ENCODE data around the gene IZUMO4.

Gene IZUMO4

DNA sequence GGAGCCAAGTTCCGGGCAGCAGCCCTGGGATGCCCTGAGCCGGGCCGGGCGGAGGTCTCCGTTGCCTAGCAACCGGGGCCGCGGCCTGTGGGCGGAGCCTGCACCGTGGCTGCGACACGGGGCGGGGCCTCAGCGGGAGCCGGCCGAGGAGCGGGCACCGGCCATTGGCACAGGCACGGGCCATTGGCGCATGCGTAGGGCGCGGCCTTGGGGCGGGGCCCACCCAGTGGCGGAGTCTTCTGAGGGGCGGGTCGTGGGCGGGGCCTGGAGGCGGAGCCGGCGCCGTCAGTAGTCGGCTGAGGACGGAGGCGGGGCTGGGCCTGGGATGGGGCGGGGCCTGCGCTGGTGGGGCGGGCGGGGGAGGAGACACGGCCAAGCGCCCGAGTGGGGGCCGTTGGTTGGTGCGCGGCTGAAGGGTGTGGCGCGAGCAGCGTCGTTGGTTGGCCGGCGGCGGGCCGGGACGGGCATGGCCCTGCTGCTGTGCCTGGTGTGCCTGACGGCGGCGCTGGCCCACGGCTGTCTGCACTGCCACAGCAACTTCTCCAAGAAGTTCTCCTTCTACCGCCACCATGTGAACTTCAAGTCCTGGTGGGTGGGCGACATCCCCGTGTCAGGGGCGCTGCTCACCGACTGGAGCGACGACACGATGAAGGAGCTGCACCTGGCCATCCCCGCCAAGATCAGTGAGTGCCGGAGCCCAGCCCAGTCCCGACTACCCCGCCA lies at the start of gene IZUMO4:
Gene IZUMO4 (plus strand): TSS at position 436 of the 723 bp plus-strand sequence. CDS start 31 bp downstream, at position 467.
- peak; percentile 91 to 92 for DNase-seq

DNA sequence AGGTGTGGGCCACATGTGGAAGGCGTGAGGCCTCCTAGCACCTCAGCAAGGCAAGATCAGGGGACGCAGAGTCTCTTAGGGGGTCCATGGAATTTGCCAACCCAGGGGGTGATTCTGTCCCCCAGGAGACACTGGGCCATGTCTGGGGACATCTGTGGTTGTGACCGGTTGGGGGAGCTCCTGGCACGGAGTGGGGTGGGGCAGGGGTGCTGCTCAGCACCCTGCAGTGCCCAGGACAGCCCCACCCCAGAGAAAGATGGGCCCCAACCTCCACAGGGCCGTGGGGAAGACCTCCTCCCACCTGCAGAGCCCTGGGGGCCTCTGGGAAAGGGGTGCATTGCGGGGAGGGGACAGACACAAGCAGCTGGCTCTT lies 49.7 kb upstream of the IZUMO4 start:
- DNase-seq, result no peak

GRCh38 chr19:2047449-2048103 lies 49.1 kb upstream of the IZUMO4 start:
- DNase-seq, result no peak

GRCh38 chr19:2048104-2048958 lies 48.4 kb upstream of the IZUMO4 start:
- DNase-seq, result no peak

GRCh38 chr19:2048959-2049740 lies 47.6 kb upstream of the IZUMO4 start:
- no peak for DNase-seq

GRCh38 chr19:2049741-2050348 lies 46.9 kb upstream of the IZUMO4 start:
- peak in 1 of 2 experiments; percentile 61 for DNase-seq

DNA sequence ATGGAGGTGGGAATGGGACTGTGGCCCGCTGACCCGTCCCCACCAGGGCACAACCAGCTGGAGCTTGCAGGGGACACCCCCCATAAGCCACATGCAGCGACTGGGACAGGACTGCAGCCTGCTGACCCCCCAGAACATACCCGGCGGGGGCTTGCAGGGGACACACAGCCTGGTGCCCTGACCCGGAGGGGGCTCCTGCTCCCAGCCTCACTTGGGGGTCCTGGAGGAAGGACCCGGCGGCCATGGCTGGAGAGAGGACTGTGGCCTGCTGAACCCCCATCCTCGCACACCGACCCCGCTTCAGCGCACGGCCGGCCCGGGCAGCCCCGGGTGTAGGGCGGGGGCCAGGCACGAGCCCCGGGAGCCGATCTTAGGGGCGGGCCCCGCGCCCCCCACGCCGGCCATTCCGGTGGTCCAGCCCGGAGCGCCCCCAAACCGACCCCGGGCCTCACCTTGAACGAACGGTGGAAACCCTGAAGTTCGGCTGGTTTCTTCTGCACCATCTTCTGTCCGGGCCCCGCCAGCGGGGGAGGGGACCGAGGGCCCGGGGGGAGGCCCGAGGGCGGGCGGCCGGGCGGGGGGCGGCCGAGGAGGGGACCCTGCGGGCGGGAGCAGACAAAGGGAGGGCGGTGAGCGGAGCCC lies 46.2 kb upstream of the IZUMO4 start:
- DNase-seq, result no peak

GRCh38 chr19:2050991-2051772 lies 45.5 kb upstream of the IZUMO4 start, which contains the start of gene MKNK2:
Gene MKNK2 (minus strand): TSS chr19:2051244. CDS start chr19:2050851, 393 bp downstream.
- DNase-seq, result peak in 1 of 2 experiments; percentile 76

DNA sequence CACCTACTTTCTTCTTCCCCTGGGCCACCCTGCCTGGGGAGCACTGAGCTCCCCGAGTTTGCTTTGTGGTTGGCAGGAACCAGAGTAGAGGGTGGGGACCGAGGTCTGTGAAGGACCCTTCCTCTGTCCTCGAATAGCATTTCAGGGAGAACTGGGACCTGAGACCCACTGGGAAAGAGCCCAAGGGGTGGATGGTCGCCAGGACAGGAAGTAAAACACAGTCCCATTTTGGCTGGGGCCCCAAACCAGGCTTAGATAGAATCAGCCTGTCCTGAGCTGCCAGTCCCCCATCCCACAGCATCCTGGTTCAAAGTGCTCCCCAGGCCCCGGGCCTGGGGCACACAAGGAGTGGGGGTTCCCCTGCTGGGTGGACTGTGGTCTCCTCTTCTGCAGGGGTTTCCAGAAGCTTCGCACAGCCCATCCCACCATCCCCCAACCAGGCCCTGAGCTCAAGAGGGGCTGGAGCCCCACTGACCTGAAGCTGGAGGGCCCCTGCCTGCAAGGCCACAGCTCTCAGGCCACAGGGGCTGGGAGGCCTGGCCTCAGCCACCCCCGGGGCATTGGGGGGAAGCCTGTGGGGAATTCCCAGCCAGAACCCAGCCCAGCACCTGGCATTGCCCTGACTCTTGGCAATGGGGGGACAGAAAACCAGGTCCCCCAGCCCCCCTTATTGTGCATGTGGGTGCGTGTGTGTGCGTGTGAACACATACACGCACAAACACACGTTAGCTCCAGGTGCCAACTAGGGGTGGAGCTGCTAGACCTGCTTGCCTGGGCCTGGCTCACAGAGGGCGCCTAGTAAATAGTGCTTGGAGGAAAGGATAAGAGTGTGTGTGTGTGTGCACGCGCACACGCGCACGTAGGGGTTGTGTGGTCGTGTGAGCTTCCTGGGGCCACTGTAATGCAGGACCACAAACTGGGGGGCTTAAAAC lies 44.7 kb upstream of the IZUMO4 start:
- no peak for DNase-seq

GRCh38 chr19:2053601-2054389 lies 42.9 kb upstream of the IZUMO4 start:
- DNase-seq, result no peak

DNA sequence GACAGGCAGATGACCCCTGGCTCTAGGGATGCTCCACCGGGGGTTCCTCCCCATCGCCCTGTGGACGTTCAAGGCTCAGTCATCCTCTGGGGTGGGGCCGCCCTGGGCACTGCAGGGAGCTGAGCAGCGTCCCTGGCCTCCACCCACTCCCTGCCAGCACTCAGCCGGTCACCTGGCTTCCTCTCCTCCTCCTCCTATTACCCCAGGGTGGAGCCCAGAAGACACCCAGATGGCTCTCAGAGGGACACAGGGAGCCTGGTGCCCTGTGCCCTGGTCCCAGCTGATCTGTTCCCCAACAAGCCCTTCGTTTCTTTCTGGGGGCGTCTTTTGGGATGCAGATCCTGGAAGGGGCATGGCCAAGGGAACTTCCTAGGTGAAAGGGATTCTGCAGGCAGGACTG lies 42.0 kb upstream of the IZUMO4 start:
- DNase-seq, result no peak

GRCh38 chr19:2055931-2056836 lies 40.5 kb upstream of the IZUMO4 start:
- DNase-seq, result no peak

DNA sequence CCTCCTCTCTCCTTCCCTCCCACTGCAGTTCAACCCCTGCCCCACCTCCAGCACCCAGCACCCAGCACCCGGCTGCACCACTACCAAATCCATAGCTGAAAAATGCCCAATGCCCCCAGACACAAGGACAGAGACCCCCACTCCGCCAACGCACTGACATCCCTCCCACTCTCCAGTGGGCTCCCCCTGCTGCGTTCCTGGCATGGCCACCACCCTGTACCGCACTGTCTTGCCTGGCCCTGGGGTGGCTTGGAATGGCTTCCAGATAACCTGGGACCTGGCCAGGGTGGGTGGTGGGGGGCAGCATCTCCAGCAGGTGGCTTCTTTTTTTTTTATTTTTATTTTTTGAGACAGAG lies 39.9 kb upstream of the IZUMO4 start:
- DNase-seq, result no peak

GRCh38 chr19:2057484-2058469 lies 38.9 kb upstream of the IZUMO4 start:
- no peak for DNase-seq

- DNase-seq, result no peak
Observed at GRCh38 chr19:2058570-2059421, 37.9 kb upstream of the IZUMO4 start.

All from cerebellar nuclear complex (tissue), 1 donor.